Loucy (cell line): Measurements from ENCODE around the gene TMEM191C.
"Not testable (repeated sequence)": the region's sequence is repeated elsewhere in the genome, so short reads cannot be mapped to it uniquely, and the experiment has no call there.

Experiments
- H2AFZ ChIP-seq: fragments of 200-600 bp; sonication (generic); 2 replicates; pipeline ENCODE4 v1.6.0; 2016; ENCODE audit warnings: antibody characterized with exemption, mild to moderate bottlenecking, low read length, moderate library complexity
- H3F3A ChIP-seq: fragments of 200-600 bp; 2 replicates; pipeline ENCODE4 v1.6.0; 2016; ENCODE audit warnings: antibody characterized with exemption, low read depth, mild to moderate bottlenecking
- H3K27me3 ChIP-seq: fragments of 200-600 bp; sonication (generic); 2 replicates; pipeline ENCODE4 v1.6.1; 2014; ENCODE audit warnings: low read length, mild to moderate bottlenecking; ENCODE audit not compliant: insufficient read depth, poor library complexity, severe bottlenecking
- H3K36me3 ChIP-seq: fragments of 200-600 bp; sonication (generic); 2 replicates; pipeline ENCODE4 v1.6.1; 2016; ENCODE audit warnings: low read length; ENCODE audit not compliant: insufficient read depth
- H3K4me1 ChIP-seq: fragments of 200-600 bp; sonication (generic); 2 replicates; pipeline ENCODE4 v1.5.1; 2014; ENCODE audit warnings: low read length, mild to moderate bottlenecking; ENCODE audit not compliant: insufficient read depth, poor library complexity, severe bottlenecking
- H3K4me2 ChIP-seq: fragments of 200-600 bp; sonication (generic); 2 replicates; pipeline ENCODE4 v1.6.0; 2014; ENCODE audit warnings: antibody characterized with exemption, low read length, low read depth, mild to moderate bottlenecking; ENCODE audit not compliant: poor library complexity, severe bottlenecking
- H3K4me3 ChIP-seq: fragments of 200-600 bp; sonication (generic); 2 replicates; pipeline ENCODE4 v1.5.1; 2014; ENCODE audit warnings: low read length, mild to moderate bottlenecking, mixed read lengths; ENCODE audit not compliant: poor library complexity, severe bottlenecking
- H3K79me2 ChIP-seq: fragments of 200-600 bp; sonication (generic); 2 replicates; pipeline ENCODE4 v1.6.1; 2014; ENCODE audit warnings: low read length; ENCODE audit not compliant: insufficient read depth
- H3K9ac ChIP-seq: fragments of 200-600 bp; sonication (generic); 2 replicates; pipeline ENCODE4 v1.6.0; 2014; ENCODE audit warnings: mild to moderate bottlenecking, low read depth, low read length, moderate library complexity; ENCODE audit not compliant: poor library complexity, severe bottlenecking
- H3K9me2 ChIP-seq: fragments of 200-600 bp; sonication (generic); replicated peaks from 2 replicates; pipeline ENCODE4 v1.6.1; 2016; ENCODE audit warnings: low read depth, low read length, mixed read lengths
- H3K9me3 ChIP-seq: fragments of 200-600 bp; sonication (generic); 2 replicates; pipeline ENCODE4 v1.6.1; 2014; ENCODE audit warnings: mild to moderate bottlenecking, antibody characterized with exemption, low read length, low read depth; ENCODE audit not compliant: insufficient read depth
- H4K20me1 ChIP-seq: fragments of 200-600 bp; sonication (generic); 2 replicates; pipeline ENCODE4 v1.6.0; 2014; ENCODE audit warnings: antibody characterized with exemption, low read length, mild to moderate bottlenecking; ENCODE audit not compliant: insufficient read depth, poor library complexity, severe bottlenecking

The TMEM191C gene

GRCh38 chr22:21515234-21515633, 48.0 kb downstream of the TMEM191C start:
- not testable (repeated sequence) for H3K9me3 ChIP-seq, H3K79me2 ChIP-seq, H3K9me2 ChIP-seq, H3K9ac ChIP-seq, H3K4me2 ChIP-seq, H4K20me1 ChIP-seq, H3K4me3 ChIP-seq, H2AFZ ChIP-seq, H3F3A ChIP-seq, H3K27me3 ChIP-seq, H3K4me1 ChIP-seq, H3K36me3 ChIP-seq

DNA sequence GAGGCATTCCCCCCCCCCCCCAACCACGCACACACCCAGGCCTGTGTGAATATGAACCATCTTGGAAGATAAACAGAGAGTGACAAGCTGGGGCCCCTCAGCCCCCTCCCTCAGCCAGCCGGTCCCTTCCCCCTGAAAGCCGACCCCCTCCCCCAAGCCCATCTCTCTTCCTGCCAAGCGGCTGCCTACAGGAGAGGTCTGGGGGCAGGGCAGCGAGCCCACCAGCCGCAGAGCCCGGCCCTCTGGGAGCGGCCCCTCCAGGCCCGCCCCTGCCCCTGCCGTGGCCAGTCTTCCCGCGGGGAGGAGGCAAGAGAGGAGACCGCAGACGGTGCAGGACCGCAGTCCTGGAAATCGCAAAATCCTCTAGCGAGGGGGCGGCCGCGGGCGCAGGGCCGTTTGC, 49.3 kb downstream of the TMEM191C start:
- H3K4me1 ChIP-seq, H3K27me3 ChIP-seq, H4K20me1 ChIP-seq, H3K79me2 ChIP-seq, H3F3A ChIP-seq, H3K9me3 ChIP-seq, H2AFZ ChIP-seq, H3K4me2 ChIP-seq, H3K9ac ChIP-seq, H3K9me2 ChIP-seq, H3K36me3 ChIP-seq, H3K4me3 ChIP-seq: not testable (repeated sequence)

GRCh38 chr22:21516970-21517764, 50.0 kb downstream of the TMEM191C start:
- not testable (repeated sequence) for H3K9me3 ChIP-seq, H4K20me1 ChIP-seq, H2AFZ ChIP-seq, H3K27me3 ChIP-seq, H3K9me2 ChIP-seq, H3K4me3 ChIP-seq, H3F3A ChIP-seq, H3K4me1 ChIP-seq, H3K4me2 ChIP-seq, H3K36me3 ChIP-seq, H3K9ac ChIP-seq, H3K79me2 ChIP-seq
